Testis (tissue), 2 donors: ENCODE data around the gene PTPRR.

Experiments
- POLR2A ChIP-seq: fragments of 450-650 bp; IDR thresholded peaks from one replicate; pipeline ENCODE4 v1.6.1; 2017; ENCODE audit warnings: antibody characterized with exemption, mild to moderate bottlenecking, moderate library complexity
- TF ChIP-seq, protein P1 (sequence below), 3 experiments: fragments of 450-650 bp in 2 of 3; fragments of 200-600 bp in 1 of 3; sonication (generic) in 1 of 3; IDR thresholded peaks; one replicate each; pipeline ENCODE4 v1.5.1; 2016 to 2019; ENCODE audit warnings: antibody characterized with exemption in 3 of 3, mild to moderate bottlenecking in 2 of 3, moderate library complexity in 1 of 3

DNA sequence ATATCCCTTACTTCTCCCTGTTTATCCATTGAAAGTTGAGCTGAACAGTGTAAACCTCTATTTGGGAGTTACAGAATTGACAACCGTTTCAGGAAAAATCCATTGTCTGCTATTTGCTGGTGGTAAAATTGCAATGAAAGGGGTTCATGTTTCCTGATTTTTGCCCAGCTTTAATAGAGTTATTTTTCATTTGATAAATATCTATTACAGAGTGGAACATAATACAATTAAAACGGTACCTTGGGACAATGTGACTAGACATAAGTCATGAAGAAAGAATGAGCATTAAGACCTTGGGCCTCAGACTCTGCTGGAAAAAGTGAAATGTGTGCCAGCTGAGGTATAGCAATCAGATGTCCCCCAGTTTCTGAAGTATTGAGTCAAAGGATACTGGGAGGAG lies 13.1 kb downstream of the PTPRR start:
- no peak for TF ChIP-seq POLR2A
- TF ChIP-seq, protein P1, sequence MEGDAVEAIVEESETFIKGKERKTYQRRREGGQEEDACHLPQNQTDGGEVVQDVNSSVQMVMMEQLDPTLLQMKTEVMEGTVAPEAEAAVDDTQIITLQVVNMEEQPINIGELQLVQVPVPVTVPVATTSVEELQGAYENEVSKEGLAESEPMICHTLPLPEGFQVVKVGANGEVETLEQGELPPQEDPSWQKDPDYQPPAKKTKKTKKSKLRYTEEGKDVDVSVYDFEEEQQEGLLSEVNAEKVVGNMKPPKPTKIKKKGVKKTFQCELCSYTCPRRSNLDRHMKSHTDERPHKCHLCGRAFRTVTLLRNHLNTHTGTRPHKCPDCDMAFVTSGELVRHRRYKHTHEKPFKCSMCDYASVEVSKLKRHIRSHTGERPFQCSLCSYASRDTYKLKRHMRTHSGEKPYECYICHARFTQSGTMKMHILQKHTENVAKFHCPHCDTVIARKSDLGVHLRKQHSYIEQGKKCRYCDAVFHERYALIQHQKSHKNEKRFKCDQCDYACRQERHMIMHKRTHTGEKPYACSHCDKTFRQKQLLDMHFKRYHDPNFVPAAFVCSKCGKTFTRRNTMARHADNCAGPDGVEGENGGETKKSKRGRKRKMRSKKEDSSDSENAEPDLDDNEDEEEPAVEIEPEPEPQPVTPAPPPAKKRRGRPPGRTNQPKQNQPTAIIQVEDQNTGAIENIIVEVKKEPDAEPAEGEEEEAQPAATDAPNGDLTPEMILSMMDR (IDR thresholded peaks at IDR 0.05): no peak
